WTC11 (cell line): ENCODE data around the gene RNF44. TPM values are rescaled to one million over a fixed set of nuclear protein-coding genes. Genes with fewer than 3 reads are reported as not detected.

ENCODE experiments used
- ARID4B ChIP-seq: sonication (generic); formaldehyde crosslinking; IDR thresholded peaks from 2 replicates; pipeline ENCODE4 v1.8.0; 2023; ENCODE audit warnings: missing genetic modification reagents, mild to moderate bottlenecking, borderline replicate concordance
- ATF2 ChIP-seq: sonication (generic); formaldehyde crosslinking; IDR thresholded peaks from 2 replicates; pipeline ENCODE4 v1.8.1; 2022; ENCODE audit warnings: low read depth, missing genetic modification reagents, borderline replicate concordance
- CBFB ChIP-seq: sonication (generic); formaldehyde crosslinking; IDR thresholded peaks from 2 replicates; pipeline ENCODE4 v1.8.1; 2022; ENCODE audit warnings: mild to moderate bottlenecking, low read depth, missing genetic modification reagents
- E2F1 ChIP-seq: sonication (generic); formaldehyde crosslinking; IDR thresholded peaks from 2 replicates; pipeline ENCODE4 v1.8.0; 2022; ENCODE audit warnings: mild to moderate bottlenecking, missing genetic modification reagents
- EMX1 ChIP-seq: fragments of 250-450 bp; sonication (Bioruptor Pico); IDR thresholded peaks from 2 replicates; pipeline ENCODE4 v1.8.0; 2021; ENCODE audit warnings: mild to moderate bottlenecking
- ERG ChIP-seq: fragments of 250-450 bp; sonication (Bioruptor Pico); IDR thresholded peaks from 2 replicates; pipeline ENCODE4 v1.8.0; 2021; ENCODE audit warnings: mild to moderate bottlenecking
- GABPB1 ChIP-seq: sonication (generic); formaldehyde crosslinking; IDR thresholded peaks from 2 replicates; pipeline ENCODE4 v1.8.1; 2023; ENCODE audit warnings: mild to moderate bottlenecking, missing genetic modification reagents
- JUN ChIP-seq: sonication (generic); formaldehyde crosslinking; IDR thresholded peaks from 2 replicates; pipeline ENCODE4 v1.8.0; 2023; ENCODE audit warnings: mild to moderate bottlenecking, missing genetic modification reagents
- KAT7 ChIP-seq: sonication (generic); formaldehyde crosslinking; IDR thresholded peaks from 2 replicates; pipeline ENCODE4 v1.8.1; 2023; ENCODE audit warnings: missing genetic modification reagents, mild to moderate bottlenecking, borderline replicate concordance
- MAX ChIP-seq: sonication (generic); formaldehyde crosslinking; IDR thresholded peaks from 2 replicates; pipeline ENCODE4 v1.8.0; 2022; ENCODE audit warnings: mild to moderate bottlenecking, missing genetic modification reagents
- NFE2L1 ChIP-seq: sonication (generic); formaldehyde crosslinking; IDR thresholded peaks from 2 replicates; pipeline ENCODE4 v1.8.1; 2023; ENCODE audit warnings: missing genetic modification reagents
- NR2C2 ChIP-seq: sonication (generic); formaldehyde crosslinking; IDR thresholded peaks from 2 replicates; pipeline ENCODE4 v1.8.0; 2022; ENCODE audit warnings: mild to moderate bottlenecking, missing genetic modification reagents
- NR3C1 ChIP-seq: sonication (generic); formaldehyde crosslinking; conservative IDR thresholded peaks from 2 replicates; pipeline ENCODE4 v1.8.1; 2023; ENCODE audit warnings: low read depth, mild to moderate bottlenecking, missing genetic modification reagents
- RORB ChIP-seq: fragments of 250-450 bp; sonication (Bioruptor Pico); IDR thresholded peaks from 2 replicates; pipeline ENCODE4 v1.9.0; 2021; ENCODE audit warnings: mild to moderate bottlenecking
- SMAD4 ChIP-seq: sonication (generic); formaldehyde crosslinking; IDR thresholded peaks from 2 replicates; pipeline ENCODE4 v1.8.0; 2022; ENCODE audit warnings: mild to moderate bottlenecking, missing genetic modification reagents
- SOX15 ChIP-seq: fragments of 250-450 bp; sonication (Bioruptor Pico); IDR thresholded peaks from 2 replicates; pipeline ENCODE4 v1.9.0; 2021; ENCODE audit warnings: mild to moderate bottlenecking
- USF2 ChIP-seq: sonication (generic); formaldehyde crosslinking; IDR thresholded peaks from 2 replicates; pipeline ENCODE4 v1.8.1; 2023; ENCODE audit warnings: mild to moderate bottlenecking, missing genetic modification reagents, moderate library complexity
- ZBTB21 ChIP-seq: sonication (generic); formaldehyde crosslinking; IDR thresholded peaks from 2 replicates; pipeline ENCODE4 v1.8.1; 2023; ENCODE audit warnings: mild to moderate bottlenecking, missing genetic modification reagents, borderline replicate concordance
- ZBTB43 ChIP-seq: sonication (generic); formaldehyde crosslinking; IDR thresholded peaks from 2 replicates; pipeline ENCODE4 v1.8.1; 2023; ENCODE audit warnings: mild to moderate bottlenecking, missing genetic modification reagents
- ZNF121 ChIP-seq: sonication (generic); formaldehyde crosslinking; IDR thresholded peaks from 2 replicates; pipeline ENCODE4 v1.8.0; 2023; ENCODE audit warnings: missing genetic modification reagents
- ZNF512 ChIP-seq: sonication (generic); formaldehyde crosslinking; IDR thresholded peaks from 2 replicates; pipeline ENCODE4 v1.8.1; 2022; ENCODE audit warnings: missing genetic modification reagents, borderline replicate concordance
- ZSCAN18 ChIP-seq: fragments of 250-450 bp; sonication (Bioruptor Pico); IDR thresholded peaks from 2 replicates; pipeline ENCODE4 v2.1.2; 2022; ENCODE audit warnings: mild to moderate bottlenecking, moderate library complexity
- total RNA-seq: library from RNA; stranded (reverse); gene quantifications from 3 replicates; pipeline ENCODE4 v1.2.3, GENCODE V29; 2021

RNF44 gene
- total RNA-seq, 1 experiment from 2014 or later, result 233 TPM

GRCh38 chr5:176543428-176544182, 6.4 kb upstream of the RNF44 start (continued):
- no peak for TF ChIP-seq ARID4B (CRISPR knock-in tag)
- no peak for TF ChIP-seq NR3C1 (CRISPR knock-in tag)
- TF ChIP-seq SMAD4 (CRISPR knock-in tag), result no peak
- no peak for TF ChIP-seq E2F1 (CRISPR knock-in tag)
- no peak for TF ChIP-seq JUN (CRISPR knock-in tag)
- no peak for TF ChIP-seq GABPB1 (CRISPR knock-in tag)
- no peak for TF ChIP-seq NR2C2 (CRISPR knock-in tag)
- TF ChIP-seq NFE2L1, result no peak
- no peak for TF ChIP-seq KAT7 (CRISPR knock-in tag)
- TF ChIP-seq USF2, result no peak
- TF ChIP-seq MAX (CRISPR knock-in tag), result peak; percentile 58; the same call in 1 of the 2 replicates
- no peak for TF ChIP-seq ATF2 (CRISPR knock-in tag)
- TF ChIP-seq RORB (CRISPR knock-in tag), result no peak
- TF ChIP-seq ERG, result no peak
- TF ChIP-seq ZNF512, result no peak
- TF ChIP-seq CBFB (CRISPR knock-in tag), result no peak
- no peak for TF ChIP-seq ZSCAN18 (CRISPR knock-in tag)
- no peak for TF ChIP-seq ZBTB21 (CRISPR knock-in tag)
- no peak for TF ChIP-seq ZNF121 (CRISPR knock-in tag)
- no peak for TF ChIP-seq EMX1
- no peak for TF ChIP-seq SOX15 (CRISPR knock-in tag)
- TF ChIP-seq ZBTB43 (CRISPR knock-in tag), result 0 out of 2 replicates have a peak, but pooled peaks have one; percentile 1
